CD14-positive monocyte (primary cell): Measurements from ENCODE around the gene STH. TPM values are rescaled to one million over a fixed set of nuclear protein-coding genes. Genes with fewer than 3 reads are reported as not detected.

Experiments
- DNase-seq, 3 donors: peaks; one replicate each; pipeline ENCODE4 v3.0.0-alpha.2; 2011 to 2022
- H2AFZ ChIP-seq: 2 replicates; pipeline ENCODE4 v1.6.0; 2012; ENCODE audit warnings: mild to moderate bottlenecking, low read depth, low read length, inconsistent platforms; ENCODE audit not compliant: insufficient read depth, poor library complexity, severe bottlenecking
- H3K27ac ChIP-seq, 2 donors: 1 replicate in 1 of 2; 2 replicates in 1 of 2; pipeline ENCODE4 v1.5.1; 2012 to 2013; ENCODE audit warnings: low read length in 2 of 2, control low read depth in 1 of 2, inconsistent platforms in 1 of 2, low read depth in 1 of 2, mild to moderate bottlenecking in 1 of 2
- H3K27me3 ChIP-seq, 2 donors: one replicate each; pipeline versions ENCODE4 v1.6.0 to v1.6.1; 2011 to 2013; ENCODE audit warnings: low read length in 2 of 2; ENCODE audit not compliant: control insufficient read depth in 2 of 2, insufficient read depth in 2 of 2
- H3K36me3 ChIP-seq, 2 donors: replicated peaks in 1 of 2; 1 replicate in 1 of 2; 2 replicates in 1 of 2; pipeline versions ENCODE4 v1.5.1 to v1.6.1; 2012 to 2013; ENCODE audit warnings: low read length in 2 of 2, control low read depth in 1 of 2, inconsistent platforms in 1 of 2, mild to moderate bottlenecking in 1 of 2; ENCODE audit not compliant: insufficient read depth in 2 of 2, control insufficient read depth in 1 of 2
- H3K4me1 ChIP-seq, 2 donors: 1 replicate in 1 of 2; 2 replicates in 1 of 2; pipeline versions ENCODE4 v1.5.1 to v1.6.1; 2012 to 2013; ENCODE audit warnings: low read length in 2 of 2, control low read depth in 1 of 2, inconsistent platforms in 1 of 2, mild to moderate bottlenecking in 1 of 2, moderate library complexity in 1 of 2; ENCODE audit not compliant: insufficient read depth in 2 of 2, control insufficient read depth in 1 of 2
- H3K4me2 ChIP-seq: replicated peaks from 2 replicates; pipeline ENCODE3; 2012; ENCODE audit warnings: low read length, moderate library complexity, mild to moderate bottlenecking; ENCODE audit not compliant: poor library complexity, severe bottlenecking; ENCODE audit errors: extremely low read depth
- H3K4me3 ChIP-seq, 3 experiments: fragments of 200-600 bp in 1 of 3; sonication (generic) in 1 of 3; replicated peaks in 1 of 3; 1 replicate in 2 of 3; 2 replicates in 1 of 3; pipeline ENCODE4 v1.5.1; 2011 to 2013; ENCODE audit warnings: low read length in 3 of 3, mild to moderate bottlenecking in 3 of 3, control low read depth in 2 of 3, low read depth in 2 of 3, inconsistent platforms in 1 of 3, moderate library complexity in 1 of 3
- H3K79me2 ChIP-seq: 2 replicates; pipeline ENCODE4 v1.6.0; 2012; ENCODE audit warnings: mild to moderate bottlenecking, control low read depth, inconsistent platforms, low read length, moderate library complexity; ENCODE audit not compliant: insufficient read depth
- H3K9ac ChIP-seq: 2 replicates; pipeline ENCODE4 v1.6.0; 2017; ENCODE audit warnings: low read length, mild to moderate bottlenecking; ENCODE audit not compliant: insufficient read depth, poor library complexity, severe bottlenecking
- H3K9me3 ChIP-seq, 2 donors: replicated peaks in 1 of 2; 1 replicate in 1 of 2; 2 replicates in 1 of 2; pipeline versions ENCODE4 v1.5.1 to v1.6.1; 2012 to 2013; ENCODE audit warnings: low read length in 2 of 2, control low read depth in 1 of 2; ENCODE audit not compliant: control insufficient read depth in 1 of 2, insufficient read depth in 1 of 2
- H4K20me1 ChIP-seq: 2 replicates; pipeline ENCODE4 v1.6.0; 2012; ENCODE audit warnings: mild to moderate bottlenecking, low read length, control low read depth, moderate library complexity; ENCODE audit not compliant: insufficient read depth
- H3K27ac Mint-ChIP-seq, 7 donors: one replicate each; pipeline ENCODE4 v1.8.0; 2020; ENCODE audit warnings: mild to moderate bottlenecking in 7 of 7, mixed read lengths in 7 of 7, moderate library complexity in 6 of 7, inconsistent platforms in 2 of 7
- H3K27me3 Mint-ChIP-seq, 3 donors: one replicate each; pipeline ENCODE4 v1.8.0; 2021 to 2022; ENCODE audit warnings: low read depth in 3 of 3, mild to moderate bottlenecking in 3 of 3, mixed read lengths in 3 of 3, moderate library complexity in 3 of 3, inconsistent platforms in 1 of 3
- H3K36me3 Mint-ChIP-seq, 2 donors: one replicate each; pipeline ENCODE4 v1.8.0; 2020; ENCODE audit warnings: mixed read lengths in 2 of 2, inconsistent platforms in 1 of 2, mild to moderate bottlenecking in 1 of 2
- H3K4me1 Mint-ChIP-seq: one replicate; pipeline ENCODE4 v1.8.0; 2020; ENCODE audit warnings: mild to moderate bottlenecking, mixed read lengths
- H3K4me3 Mint-ChIP-seq, 2 donors: one replicate each; pipeline ENCODE4 v1.8.0; 2020; ENCODE audit warnings: mild to moderate bottlenecking in 2 of 2, mixed read lengths in 2 of 2, moderate library complexity in 1 of 2
- H3K9me3 Mint-ChIP-seq, 7 donors: one replicate each; pipeline ENCODE4 v1.8.0; 2020 to 2022; ENCODE audit warnings: mixed read lengths in 7 of 7, mild to moderate bottlenecking in 6 of 7, moderate library complexity in 6 of 7, inconsistent platforms in 2 of 7
- CTCF ChIP-seq: fragments of 200-600 bp; IDR thresholded peaks from one replicate; pipeline ENCODE4 v1.8.0; 2022; ENCODE audit warnings: antibody characterized with exemption, mild to moderate bottlenecking
- WGBS: methylation state at CpG from one replicate; pipeline ENCODE4 v1.1.5; 2013; ENCODE audit warnings: missing lambda C conversion rate; ENCODE audit not compliant: insufficient coverage; 5-methylcytosine and 5-hydroxymethylcytosine counted together
- intact Hi-C, 2 donors: fragments of 100-400 bp; cut with micrococcal nuclease; formaldehyde crosslinking; loops; one replicate each; pipeline versions ENCODE4 v1.15.0 to v1.15.1; 2023
- polyA plus RNA-seq, 3 donors: library from polyadenylated mRNA; depleted of rRNA in 1 of 3; unstranded in 2 of 3; stranded (reverse) in 1 of 3; fragments of 300-500 nt in 2 of 3; fragments of >200 nt in 1 of 3; fragmentation: Illumina TruSeq in 2 of 3; gene quantifications; 1 replicate in 2 of 3; 2 replicates in 1 of 3; pipeline ENCODE4 v1.2.3, GENCODE V29; 2012 to 2021

Gene STH
- polyA plus RNA-seq, 3 donors, result not detected

- no peaks in the 10 kb centered on the region for H3K79me2 ChIP-seq
- Mint-ChIP-seq H3K27ac (peak overlapping the region in 1 of 7 donors; percentile 45), H3K4me1 (no peaks in the 10 kb centered on the region), H3K9me3 (peaks cover 0 to 6% (median 4%) of the 10 kb centered on the region in 7 donors), H3K4me3 (no peak overlapping the region), H3K27me3 (peaks cover 4 to 7% (median 6%) of the 10 kb centered on the region in 3 donors), H3K36me3 (no peaks in the 10 kb centered on the region)
- 91% methylated on average over 10 of the region's 12 CpGs for WGBS
- H3K4me2 ChIP-seq, result no peak overlapping the region
- no peaks in the 10 kb centered on the region for H3K36me3 ChIP-seq
- H3K4me3 ChIP-seq, result no peak overlapping the region
- intact Hi-C loops, result no loop called here
- H2AFZ ChIP-seq, result no peak overlapping the region
- DNase-seq, result no peak
- no peak overlapping the region for H3K27ac ChIP-seq
- TF ChIP-seq CTCF, result no peak
- H3K9ac ChIP-seq, result no peak overlapping the region
- H3K9me3 ChIP-seq, result no peaks in the 10 kb centered on the region
- H4K20me1 ChIP-seq, result no peaks in the 10 kb centered on the region
- no peaks in the 10 kb centered on the region for H3K4me1 ChIP-seq
- no peaks in the 10 kb centered on the region for H3K27me3 ChIP-seq
These were observed 25.8 kb upstream of the STH start for GRCh38 chr17:45973099-45973780.

- TF ChIP-seq CTCF, result no peak
- Mint-ChIP-seq H3K36me3 (no peaks in the 10 kb centered on the region), H3K4me1 (no peaks in the 10 kb centered on the region), H3K4me3 (no peak overlapping the region), H3K27ac (no peak overlapping the region), H3K9me3 (peaks cover 0 to 6% (median 4%) of the 10 kb centered on the region in 7 donors), H3K27me3 (peaks cover 2 to 6% (median 4%) of the 10 kb centered on the region in 3 donors)
- DNase-seq, result no peak
- Histone ChIP-seq H2AFZ (no peak overlapping the region), H3K4me2 (no peak overlapping the region), H3K27ac (no peak overlapping the region), H3K36me3 (no peaks in the 10 kb centered on the region), H3K79me2 (no peaks in the 10 kb centered on the region), H3K4me1 (no peaks in the 10 kb centered on the region), H3K9ac (no peak overlapping the region), H3K27me3 (no peaks in the 10 kb centered on the region), H3K4me3 (no peak overlapping the region), H4K20me1 (no peaks in the 10 kb centered on the region), H3K9me3 (no peaks in the 10 kb centered on the region)
- WGBS, result 95% methylated on average over 14 of the region's 17 CpGs
- intact Hi-C loops, result no loop called here
These were observed 24.8 kb upstream of the STH start for GRCh38 chr17:45973946-45974859.
